GM19463 (cell line): Measurements from ENCODE around the gene FHAD1.
"Not testable (repeated sequence)": the region's sequence is repeated elsewhere in the genome, so short reads cannot be mapped to it uniquely, and the experiment has no call there.

Experiments used
- ATAC-seq: cut with Tn5 transposase; IDR thresholded peaks from one replicate; pipeline ENCODE4 v1.9.1; 2021; ENCODE audit warnings: mild to moderate bottlenecking, moderate library complexity; ENCODE audit not compliant: unreplicated experiment

Gene FHAD1

GRCh38 chr1:15275921-15276683 lies 29.1 kb downstream of the FHAD1 start:
- ATAC-seq = no peak

GRCh38 chr1:15276691-15277446 lies 29.8 kb downstream of the FHAD1 start:
- no peak for ATAC-seq

GRCh38 chr1:15277447-15277838 lies 30.4 kb downstream of the FHAD1 start:
- ATAC-seq = no peak

- ATAC-seq = no peak
Observed at GRCh38 chr1:15277933-15278332, 30.9 kb downstream of the FHAD1 start.

GRCh38 chr1:15279576-15280230 lies 32.7 kb downstream of the FHAD1 start:
- ATAC-seq = no peak

GRCh38 chr1:15280416-15280815 lies 33.4 kb downstream of the FHAD1 start:
- no peak for ATAC-seq

GRCh38 chr1:15282038-15282437 lies 35.0 kb downstream of the FHAD1 start:
- no peak for ATAC-seq

GRCh38 chr1:15282810-15283474 lies 35.9 kb downstream of the FHAD1 start:
- no peak for ATAC-seq

- ATAC-seq = no peak
Observed at GRCh38 chr1:15283526-15283925, 36.5 kb downstream of the FHAD1 start.

- no peak for ATAC-seq
Observed at GRCh38 chr1:15286452-15286851, 39.4 kb downstream of the FHAD1 start.

- ATAC-seq = no peak
Observed at GRCh38 chr1:15287035-15287979, 40.3 kb downstream of the FHAD1 start.

- no peak for ATAC-seq
Observed at GRCh38 chr1:15288173-15288926, 41.3 kb downstream of the FHAD1 start.

- no peak for ATAC-seq
Observed at GRCh38 chr1:15289251-15289651, 42.2 kb downstream of the FHAD1 start.

- no peak for ATAC-seq
Observed at GRCh38 chr1:15290382-15290781, 43.4 kb downstream of the FHAD1 start.

GRCh38 chr1:15295696-15296095 lies 48.7 kb downstream of the FHAD1 start:
- ATAC-seq = no peak

GRCh38 chr1:15296585-15297321 lies 49.7 kb downstream of the FHAD1 start:
- ATAC-seq = no peak

GRCh38 chr1:15297975-15298374 lies 51.0 kb downstream of the FHAD1 start:
- not testable (repeated sequence) for ATAC-seq

- no peak for ATAC-seq
Observed at GRCh38 chr1:15299179-15299578, 52.2 kb downstream of the FHAD1 start.

- ATAC-seq = no peak
Observed at GRCh38 chr1:15299806-15300205, 52.8 kb downstream of the FHAD1 start.
